ENCODE data around the gene NAA16.

- TF ChIP-seq, protein P1, sequence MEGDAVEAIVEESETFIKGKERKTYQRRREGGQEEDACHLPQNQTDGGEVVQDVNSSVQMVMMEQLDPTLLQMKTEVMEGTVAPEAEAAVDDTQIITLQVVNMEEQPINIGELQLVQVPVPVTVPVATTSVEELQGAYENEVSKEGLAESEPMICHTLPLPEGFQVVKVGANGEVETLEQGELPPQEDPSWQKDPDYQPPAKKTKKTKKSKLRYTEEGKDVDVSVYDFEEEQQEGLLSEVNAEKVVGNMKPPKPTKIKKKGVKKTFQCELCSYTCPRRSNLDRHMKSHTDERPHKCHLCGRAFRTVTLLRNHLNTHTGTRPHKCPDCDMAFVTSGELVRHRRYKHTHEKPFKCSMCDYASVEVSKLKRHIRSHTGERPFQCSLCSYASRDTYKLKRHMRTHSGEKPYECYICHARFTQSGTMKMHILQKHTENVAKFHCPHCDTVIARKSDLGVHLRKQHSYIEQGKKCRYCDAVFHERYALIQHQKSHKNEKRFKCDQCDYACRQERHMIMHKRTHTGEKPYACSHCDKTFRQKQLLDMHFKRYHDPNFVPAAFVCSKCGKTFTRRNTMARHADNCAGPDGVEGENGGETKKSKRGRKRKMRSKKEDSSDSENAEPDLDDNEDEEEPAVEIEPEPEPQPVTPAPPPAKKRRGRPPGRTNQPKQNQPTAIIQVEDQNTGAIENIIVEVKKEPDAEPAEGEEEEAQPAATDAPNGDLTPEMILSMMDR (conservative IDR thresholded peaks at IDR 0.05; ENCODE audit: low read depth, low read length) = no peak
- TF ChIP-seq EZH2 (IDR thresholded peaks at IDR 0.05; ENCODE audit: low read length, unreplicated experiment) (no peak), EZH2phosphoT487 (IDR thresholded peaks at IDR 0.05; ENCODE audit: borderline replicate concordance, low read length) (no peak)
Measured at GRCh38 chr13:41409611-41410010, 98.5 kb downstream of the NAA16 start.
